ENCODE results near the gene AGPAT3. TPM values are rescaled to one million over a fixed set of nuclear protein-coding genes. Genes with fewer than 3 reads are reported as not detected.

AGPAT3 gene
- total and polyA plus RNA-seq, 3 donors from 2014 or later, result 64.5 to 77.5 (median 69.8) TPM

DNA sequence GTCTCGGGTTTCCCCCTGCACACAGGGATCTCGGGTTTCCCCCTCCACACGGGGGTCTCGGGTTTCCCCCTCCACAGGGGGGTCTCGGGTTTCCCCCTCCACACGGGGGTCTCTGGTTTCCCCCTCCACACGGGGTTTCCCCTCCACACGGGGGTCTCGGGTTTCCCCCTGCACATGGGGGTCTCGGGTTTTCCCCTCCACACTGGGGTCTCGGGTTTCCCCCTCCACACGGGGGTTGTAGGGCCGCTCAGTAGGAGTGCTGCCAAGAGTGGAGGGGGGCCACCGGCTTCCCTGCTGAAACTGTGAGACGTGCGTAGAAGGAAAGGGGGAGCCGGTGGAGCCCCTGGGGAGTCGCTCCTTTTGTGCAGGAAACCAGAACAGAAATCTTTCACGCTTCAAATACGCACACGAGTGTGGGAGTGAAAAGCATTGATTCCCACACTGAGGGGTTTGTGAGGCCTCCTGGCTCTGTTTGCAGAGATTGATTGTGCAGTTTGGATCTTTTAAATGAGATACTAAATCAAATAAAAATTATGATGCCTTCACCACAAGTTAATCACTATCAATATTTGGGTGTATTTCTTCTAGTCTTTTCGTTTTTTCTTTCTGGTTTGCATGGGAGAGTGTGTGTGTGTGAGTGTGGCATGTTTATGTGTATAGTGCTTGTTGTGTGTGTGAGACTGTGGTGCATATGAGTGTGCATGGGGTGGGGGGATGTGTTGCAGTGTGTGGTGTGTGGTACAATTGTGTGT is 92.8 kb downstream of the AGPAT3 start:
- peaks cover 16% of the 10 kb centered on the region for H3K4me1 ChIP-seq
- H3K9me3 ChIP-seq, result no peaks in the 10 kb centered on the region
- no peak for DNase-seq
- H3K27ac ChIP-seq, result no peak overlapping the region
- intact Hi-C loops (cut with DNase I; ENCODE audit: low total_unique reads), result no loop called here
- whole genome bisulfite sequencing, 2 donors, result 62 to 72% methylated on average over 17 to 21 of the region's 22 CpGs
- H3K4me3 ChIP-seq, result no peak overlapping the region
- no peaks in the 10 kb centered on the region for H3K36me3 ChIP-seq (ENCODE audit: low read depth, missing control alignments)
- TF ChIP-seq POLR2A (IDR thresholded peaks at IDR 0.05), result no peak
- TF ChIP-seq, protein P1, sequence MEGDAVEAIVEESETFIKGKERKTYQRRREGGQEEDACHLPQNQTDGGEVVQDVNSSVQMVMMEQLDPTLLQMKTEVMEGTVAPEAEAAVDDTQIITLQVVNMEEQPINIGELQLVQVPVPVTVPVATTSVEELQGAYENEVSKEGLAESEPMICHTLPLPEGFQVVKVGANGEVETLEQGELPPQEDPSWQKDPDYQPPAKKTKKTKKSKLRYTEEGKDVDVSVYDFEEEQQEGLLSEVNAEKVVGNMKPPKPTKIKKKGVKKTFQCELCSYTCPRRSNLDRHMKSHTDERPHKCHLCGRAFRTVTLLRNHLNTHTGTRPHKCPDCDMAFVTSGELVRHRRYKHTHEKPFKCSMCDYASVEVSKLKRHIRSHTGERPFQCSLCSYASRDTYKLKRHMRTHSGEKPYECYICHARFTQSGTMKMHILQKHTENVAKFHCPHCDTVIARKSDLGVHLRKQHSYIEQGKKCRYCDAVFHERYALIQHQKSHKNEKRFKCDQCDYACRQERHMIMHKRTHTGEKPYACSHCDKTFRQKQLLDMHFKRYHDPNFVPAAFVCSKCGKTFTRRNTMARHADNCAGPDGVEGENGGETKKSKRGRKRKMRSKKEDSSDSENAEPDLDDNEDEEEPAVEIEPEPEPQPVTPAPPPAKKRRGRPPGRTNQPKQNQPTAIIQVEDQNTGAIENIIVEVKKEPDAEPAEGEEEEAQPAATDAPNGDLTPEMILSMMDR (IDR thresholded peaks at IDR 0.05), result no peak
- no peaks in the 10 kb centered on the region for H3K27me3 ChIP-seq

- H3K36me3 ChIP-seq (ENCODE audit: low read depth, missing control alignments), result no peaks in the 10 kb centered on the region
- H3K27ac ChIP-seq, result no peak overlapping the region
- intact Hi-C loops (cut with DNase I; ENCODE audit: low total_unique reads), result no loop called here
- peaks cover 16% of the 10 kb centered on the region for H3K4me1 ChIP-seq
- DNase-seq, result no peak
- H3K4me3 ChIP-seq, result no peak overlapping the region
- H3K9me3 ChIP-seq, result no peaks in the 10 kb centered on the region
- H3K27me3 ChIP-seq, result no peaks in the 10 kb centered on the region
- no peak for TF ChIP-seq POLR2A (IDR thresholded peaks at IDR 0.05)
- TF ChIP-seq, protein P1 (IDR thresholded peaks at IDR 0.05), result no peak
- WGBS, 2 donors, result 90 to 93% methylated on average over 13 of the region's 13 CpGs
Observed at GRCh38 chr21:43958364-43959158, 93.5 kb downstream of the AGPAT3 start.

GRCh38 chr21:43959231-43960116 is 94.5 kb downstream of the AGPAT3 start:
- intact Hi-C loops (cut with DNase I; ENCODE audit: low total_unique reads), result no loop called here
- Histone ChIP-seq H3K4me1 (peaks cover 16% of the 10 kb centered on the region), H3K27ac (no peak overlapping the region), H3K27me3 (no peaks in the 10 kb centered on the region), H3K36me3 (ENCODE audit: low read depth, missing control alignments) (no peaks in the 10 kb centered on the region), H3K9me3 (no peaks in the 10 kb centered on the region), H3K4me3 (no peak overlapping the region)
- 89 to 90% methylated on average over 34 to 39 of the region's 39 CpGs for WGBS, 2 donors
- DNase-seq, result no peak
- no peak for TF ChIP-seq POLR2A (IDR thresholded peaks at IDR 0.05)
- TF ChIP-seq, protein P1 (IDR thresholded peaks at IDR 0.05), result no peak

- Histone ChIP-seq H3K27ac (no peak overlapping the region), H3K9me3 (no peaks in the 10 kb centered on the region), H3K4me3 (no peak overlapping the region), H3K4me1 (peaks cover 10% of the 10 kb centered on the region), H3K36me3 (ENCODE audit: low read depth, missing control alignments) (no peaks in the 10 kb centered on the region), H3K27me3 (no peaks in the 10 kb centered on the region)
- WGBS, 2 donors, result 79 to 84% methylated on average over 24 of the region's 24 CpGs
- intact Hi-C loops (cut with DNase I; ENCODE audit: low total_unique reads), result no loop called here
- TF ChIP-seq, protein P1 (IDR thresholded peaks at IDR 0.05), result no peak
- no peak for TF ChIP-seq POLR2A (IDR thresholded peaks at IDR 0.05)
- DNase-seq, result peak; percentile 23
Observed at GRCh38 chr21:43961382-43961909, 96.4 kb downstream of the AGPAT3 start.

Measured in testis (tissue), 3 donors.